ENCODE measurements around the gene MICAL2. TPM values are rescaled to one million over a fixed set of nuclear protein-coding genes. Genes with fewer than 3 reads are reported as not detected.

MICAL2 gene
- total and polyA plus RNA-seq, 8 donors = 4.8 to 38.8 (median 26.5) TPM

DNA sequence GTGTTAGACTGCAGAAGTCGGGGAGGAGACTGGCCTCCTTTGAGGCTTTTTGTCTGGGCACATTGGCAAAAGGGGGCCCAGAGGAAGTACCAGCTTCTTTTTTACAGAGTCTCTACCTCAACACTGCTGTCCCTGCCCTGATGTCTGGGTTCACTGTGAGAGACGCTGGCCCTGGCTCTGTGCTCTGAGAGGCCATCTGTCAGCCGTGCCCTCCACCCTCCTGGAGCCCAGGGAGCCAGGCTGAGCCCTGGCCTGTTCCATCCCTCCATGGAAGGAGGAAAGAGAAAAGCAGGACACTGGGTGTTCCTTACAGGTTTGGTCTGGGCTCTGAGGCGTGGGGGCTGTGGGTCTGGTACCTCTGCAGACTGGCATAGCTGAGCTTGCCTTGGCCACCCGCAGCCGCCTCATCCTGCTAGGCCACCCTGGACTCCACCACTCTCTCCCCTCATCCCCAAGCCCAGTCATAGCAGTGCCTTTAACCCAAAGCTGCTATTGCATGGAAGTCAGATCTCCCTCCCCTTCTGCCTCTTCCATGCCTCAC, 161.5 kb downstream of the MICAL2 start:
- Histone ChIP-seq H3K4me1 (peaks cover 0 to 22% (median 7%) of the 10 kb centered on the region in 3 donors), H3K9me3 (no peaks in the 10 kb centered on the region), H3K36me3 (no peaks in the 10 kb centered on the region), H3K27ac (no peak overlapping the region), H3K27me3 (no peaks in the 10 kb centered on the region), H3K4me3 (no peak overlapping the region)
- no peak for TF ChIP-seq CTCF (IDR thresholded peaks at IDR 0.05)
- WGBS, 2 donors = 95 to 98% methylated on average over 6 of the region's 6 CpGs
- FAIRE-seq (no peak), ATAC-seq (no peak), DNase-seq (peak in 1 of 6 donors; percentile 48)
- intact Hi-C loops (cut with DNase I) = no loop called here

- DNase-seq (peak in 1 of 6 donors; percentile 38), ATAC-seq (no peak), FAIRE-seq (no peak)
- Histone ChIP-seq H3K36me3 (no peaks in the 10 kb centered on the region), H3K27me3 (no peaks in the 10 kb centered on the region), H3K4me3 (no peak overlapping the region), H3K27ac (no peak overlapping the region), H3K9me3 (no peaks in the 10 kb centered on the region), H3K4me1 (peaks cover 0 to 22% (median 7%) of the 10 kb centered on the region in 3 donors)
- intact Hi-C loops (cut with DNase I) = no loop called here
- WGBS, 2 donors = 94% methylated on average over 15 of the region's 15 CpGs
- TF ChIP-seq CTCF (IDR thresholded peaks at IDR 0.05) = no peak
These were observed 162.6 kb downstream of the MICAL2 start for GRCh38 chr11:12272821-12273617.

GRCh38 chr11:12273618-12273995, 163.2 kb downstream of the MICAL2 start:
- Histone ChIP-seq H3K27ac (peak overlapping the region in 1 of 4 donors; percentile 31), H3K36me3 (no peaks in the 10 kb centered on the region), H3K4me1 (peaks cover 0 to 22% (median 7%) of the 10 kb centered on the region in 3 donors), H3K27me3 (no peaks in the 10 kb centered on the region), H3K4me3 (no peak overlapping the region), H3K9me3 (no peaks in the 10 kb centered on the region)
- ATAC-seq = no peak
- DNase-seq = peak in 2 of 6 donors; percentile 4 to 30
- WGBS, 2 donors = 84 to 94% methylated on average over 2 of the region's 2 CpGs
- intact Hi-C loops (cut with DNase I) = no loop called here
- TF ChIP-seq CTCF (IDR thresholded peaks at IDR 0.05) = no peak
- FAIRE-seq = no peak

DNA sequence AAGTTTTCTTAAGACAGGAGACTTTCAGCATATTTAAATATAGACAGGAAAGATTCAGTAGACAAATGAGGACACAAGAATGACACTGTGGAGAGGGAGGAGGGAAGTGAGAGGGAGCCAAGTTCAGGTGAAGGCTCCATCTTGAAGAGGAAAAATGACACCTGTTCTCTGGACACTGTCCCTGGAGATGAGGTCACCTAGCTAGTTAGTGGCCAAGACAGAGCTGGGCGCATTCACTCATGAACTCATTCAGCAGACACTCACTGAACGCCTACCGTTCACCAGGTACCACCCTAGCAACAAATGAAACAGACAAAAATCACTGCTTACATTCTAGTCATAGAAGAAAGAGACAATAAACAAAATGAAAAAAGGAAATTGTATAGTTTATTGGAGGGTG, 163.7 kb downstream of the MICAL2 start:
- peak in 4 of 6 donors; percentile 35 to 76 (median 52) for DNase-seq
- ATAC-seq = peak; percentile 79 to 88 (median 84)
- Histone ChIP-seq H3K27ac (peak overlapping the region in 1 of 4 donors; percentile 31), H3K4me1 (peaks cover 0 to 20% (median 7%) of the 10 kb centered on the region in 3 donors), H3K4me3 (no peak overlapping the region), H3K9me3 (no peaks in the 10 kb centered on the region), H3K27me3 (no peaks in the 10 kb centered on the region), H3K36me3 (no peaks in the 10 kb centered on the region)
- intact Hi-C loops (cut with DNase I) = no loop called here
- TF ChIP-seq CTCF (IDR thresholded peaks at IDR 0.05) = no peak
- no peak for FAIRE-seq
- WGBS, 2 donors = 42 to 62% methylated on average over 3 of the region's 3 CpGs
